ENCODE measurements around the gene SNX7.

GRCh38 chr1:98739762-98740161, 78.2 kb downstream of the SNX7 start:
- TF ChIP-seq, protein P1, sequence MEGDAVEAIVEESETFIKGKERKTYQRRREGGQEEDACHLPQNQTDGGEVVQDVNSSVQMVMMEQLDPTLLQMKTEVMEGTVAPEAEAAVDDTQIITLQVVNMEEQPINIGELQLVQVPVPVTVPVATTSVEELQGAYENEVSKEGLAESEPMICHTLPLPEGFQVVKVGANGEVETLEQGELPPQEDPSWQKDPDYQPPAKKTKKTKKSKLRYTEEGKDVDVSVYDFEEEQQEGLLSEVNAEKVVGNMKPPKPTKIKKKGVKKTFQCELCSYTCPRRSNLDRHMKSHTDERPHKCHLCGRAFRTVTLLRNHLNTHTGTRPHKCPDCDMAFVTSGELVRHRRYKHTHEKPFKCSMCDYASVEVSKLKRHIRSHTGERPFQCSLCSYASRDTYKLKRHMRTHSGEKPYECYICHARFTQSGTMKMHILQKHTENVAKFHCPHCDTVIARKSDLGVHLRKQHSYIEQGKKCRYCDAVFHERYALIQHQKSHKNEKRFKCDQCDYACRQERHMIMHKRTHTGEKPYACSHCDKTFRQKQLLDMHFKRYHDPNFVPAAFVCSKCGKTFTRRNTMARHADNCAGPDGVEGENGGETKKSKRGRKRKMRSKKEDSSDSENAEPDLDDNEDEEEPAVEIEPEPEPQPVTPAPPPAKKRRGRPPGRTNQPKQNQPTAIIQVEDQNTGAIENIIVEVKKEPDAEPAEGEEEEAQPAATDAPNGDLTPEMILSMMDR (IDR thresholded peaks at IDR 0.05): no peak
- no peak for TF ChIP-seq POLR2A (IDR thresholded peaks at IDR 0.05)
